22Rv1 (cell line): Measurements from ENCODE around the gene CRACR2A.

Experiments used
- H3K27ac ChIP-seq: fragments of 450-650 bp; 2 replicates; pipeline ENCODE4 v1.5.1; 2017
- ZFX ChIP-seq: fragments of 450-650 bp; IDR thresholded peaks from 2 replicates; pipeline ENCODE4 v1.6.1; 2017; ENCODE audit warnings: antibody characterized with exemption, borderline replicate concordance
- TF ChIP-seq, protein P1 (sequence below): fragments of 450-650 bp; IDR thresholded peaks from 2 replicates; pipeline ENCODE4 v1.5.1; 2017; ENCODE audit warnings: mild to moderate bottlenecking

CRACR2A gene

DNA sequence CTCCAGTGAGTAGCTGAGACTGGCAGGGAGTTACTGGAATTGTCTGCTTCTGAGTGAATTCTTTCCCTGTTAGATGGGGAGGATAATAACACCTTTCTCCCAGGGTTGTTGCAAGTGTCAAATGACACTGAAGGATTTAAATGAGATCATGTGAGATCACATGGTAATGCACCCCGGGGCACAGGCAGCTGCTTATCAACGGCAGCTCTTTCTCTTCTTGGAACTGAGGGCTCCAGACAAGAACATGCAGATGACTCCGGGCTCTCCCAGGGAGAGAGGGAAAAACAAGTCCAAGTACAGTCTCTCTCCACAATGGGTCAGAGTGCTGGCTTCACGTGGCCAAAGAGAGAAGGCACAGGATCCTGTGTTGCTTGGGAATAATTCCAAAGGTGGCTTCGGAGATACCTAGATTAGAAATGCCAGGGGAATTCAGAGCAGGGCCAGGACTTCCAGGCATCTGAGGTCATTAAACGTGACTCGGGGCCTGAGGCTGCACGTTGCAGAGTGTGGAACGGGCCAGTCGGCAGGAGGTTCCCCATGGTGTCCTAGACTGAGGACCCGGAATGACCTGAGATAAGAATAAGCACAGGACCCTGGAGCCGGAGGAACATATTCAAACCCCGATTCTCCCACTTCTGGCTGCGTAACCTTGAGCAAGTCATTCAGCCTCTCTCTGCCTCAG lies 152.7 kb downstream of the CRACR2A start:
- H3K27ac ChIP-seq, result no peak overlapping the region
- TF ChIP-seq ZFX, result no peak
- TF ChIP-seq, protein P1, sequence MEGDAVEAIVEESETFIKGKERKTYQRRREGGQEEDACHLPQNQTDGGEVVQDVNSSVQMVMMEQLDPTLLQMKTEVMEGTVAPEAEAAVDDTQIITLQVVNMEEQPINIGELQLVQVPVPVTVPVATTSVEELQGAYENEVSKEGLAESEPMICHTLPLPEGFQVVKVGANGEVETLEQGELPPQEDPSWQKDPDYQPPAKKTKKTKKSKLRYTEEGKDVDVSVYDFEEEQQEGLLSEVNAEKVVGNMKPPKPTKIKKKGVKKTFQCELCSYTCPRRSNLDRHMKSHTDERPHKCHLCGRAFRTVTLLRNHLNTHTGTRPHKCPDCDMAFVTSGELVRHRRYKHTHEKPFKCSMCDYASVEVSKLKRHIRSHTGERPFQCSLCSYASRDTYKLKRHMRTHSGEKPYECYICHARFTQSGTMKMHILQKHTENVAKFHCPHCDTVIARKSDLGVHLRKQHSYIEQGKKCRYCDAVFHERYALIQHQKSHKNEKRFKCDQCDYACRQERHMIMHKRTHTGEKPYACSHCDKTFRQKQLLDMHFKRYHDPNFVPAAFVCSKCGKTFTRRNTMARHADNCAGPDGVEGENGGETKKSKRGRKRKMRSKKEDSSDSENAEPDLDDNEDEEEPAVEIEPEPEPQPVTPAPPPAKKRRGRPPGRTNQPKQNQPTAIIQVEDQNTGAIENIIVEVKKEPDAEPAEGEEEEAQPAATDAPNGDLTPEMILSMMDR, result no peak

DNA sequence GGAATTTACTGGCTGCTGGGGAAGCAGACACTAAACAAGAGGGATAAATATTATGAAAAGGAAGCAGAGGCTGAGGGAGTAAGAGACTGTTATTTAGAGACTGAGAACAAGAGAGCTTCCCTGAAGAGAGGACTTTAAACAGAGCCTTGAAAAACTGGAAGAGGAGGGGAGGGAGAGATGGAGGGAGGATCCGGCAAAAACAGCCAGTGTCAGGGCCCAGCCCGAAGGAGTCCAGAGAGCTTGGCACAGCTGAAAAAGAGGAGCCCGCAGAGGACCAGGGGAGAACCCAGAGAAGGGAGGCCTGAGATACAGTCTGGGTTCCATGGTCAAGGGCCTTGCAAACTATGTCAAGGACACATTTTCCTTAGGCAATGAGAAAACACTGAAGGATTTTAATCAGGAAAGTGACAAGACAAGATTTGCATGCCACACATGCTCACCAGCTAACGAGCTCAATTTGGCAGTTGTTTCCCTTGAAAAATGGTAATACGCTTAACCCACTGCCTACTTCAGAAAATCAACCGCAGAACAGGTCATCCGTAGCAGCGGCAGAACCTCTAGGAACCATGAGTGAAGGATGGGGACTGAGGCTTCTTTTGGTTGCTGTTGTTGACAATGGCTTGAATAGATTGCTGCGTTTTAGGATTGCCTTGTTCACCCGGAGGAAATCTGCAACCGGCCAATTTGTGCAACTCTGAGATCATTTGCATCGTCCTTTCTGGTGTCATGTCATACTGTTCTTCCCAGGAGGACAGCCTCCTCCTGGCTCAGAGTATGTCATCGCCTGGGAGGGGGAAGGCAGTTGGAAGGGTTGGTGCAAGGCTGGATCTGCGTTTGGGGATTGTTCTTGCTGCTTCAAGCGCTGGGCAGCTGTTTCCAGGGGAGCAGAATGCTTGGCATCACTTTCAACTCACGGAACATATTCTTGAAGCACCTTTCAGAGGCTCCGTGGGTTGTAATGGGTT lies 153.7 kb downstream of the CRACR2A start:
- TF ChIP-seq, protein P1, result no peak
- no peak for TF ChIP-seq ZFX
- no peak overlapping the region for H3K27ac ChIP-seq

- TF ChIP-seq, protein P1, result no peak
- no peak for TF ChIP-seq ZFX
These were observed 155.2 kb downstream of the CRACR2A start for GRCh38 chr12:3597526-3598210.

GRCh38 chr12:3596703-3597415 lies 156.1 kb downstream of the CRACR2A start:
- H3K27ac ChIP-seq, result no peak overlapping the region
- no peak for TF ChIP-seq ZFX
- TF ChIP-seq, protein P1, result no peak

More at GRCh38 chr12:3597526-3598210, 155.2 kb downstream of the CRACR2A start:
- no peak overlapping the region for H3K27ac ChIP-seq

GRCh38 chr12:3595721-3596120 lies 157.2 kb downstream of the CRACR2A start:
- TF ChIP-seq ZFX, result no peak
- TF ChIP-seq, protein P1, result no peak

GRCh38 chr12:3594966-3595365 lies 157.9 kb downstream of the CRACR2A start:
- H3K27ac ChIP-seq, result no peak overlapping the region
- TF ChIP-seq, protein P1, result no peak
- no peak for TF ChIP-seq ZFX

More at GRCh38 chr12:3595721-3596120, 157.2 kb downstream of the CRACR2A start:
- H3K27ac ChIP-seq, result no peak overlapping the region
